Gastrocnemius medialis (tissue), 4 donors: ENCODE measurements around the gene TNNT1.

ENCODE experiments used
- POLR2A ChIP-seq, 2 donors: fragments of 450-650 bp; IDR thresholded peaks; one replicate each; pipeline ENCODE4 v1.6.1; 2017; ENCODE audit warnings: antibody characterized with exemption in 2 of 2, mild to moderate bottlenecking in 2 of 2, moderate library complexity in 2 of 2
- TF ChIP-seq, protein P1 (sequence below), 5 experiments: fragments of 450-650 bp in 3 of 5; fragments of 200-600 bp in 2 of 5; sonication (generic) in 2 of 5; IDR thresholded peaks in 4 of 5; conservative IDR thresholded peaks in 1 of 5; 1 replicate in 4 of 5; 2 replicates in 1 of 5; pipeline ENCODE4 v1.5.1; 2016 to 2019; ENCODE audit warnings: antibody characterized with exemption in 5 of 5, mild to moderate bottlenecking in 3 of 5, moderate library complexity in 3 of 5

DNA sequence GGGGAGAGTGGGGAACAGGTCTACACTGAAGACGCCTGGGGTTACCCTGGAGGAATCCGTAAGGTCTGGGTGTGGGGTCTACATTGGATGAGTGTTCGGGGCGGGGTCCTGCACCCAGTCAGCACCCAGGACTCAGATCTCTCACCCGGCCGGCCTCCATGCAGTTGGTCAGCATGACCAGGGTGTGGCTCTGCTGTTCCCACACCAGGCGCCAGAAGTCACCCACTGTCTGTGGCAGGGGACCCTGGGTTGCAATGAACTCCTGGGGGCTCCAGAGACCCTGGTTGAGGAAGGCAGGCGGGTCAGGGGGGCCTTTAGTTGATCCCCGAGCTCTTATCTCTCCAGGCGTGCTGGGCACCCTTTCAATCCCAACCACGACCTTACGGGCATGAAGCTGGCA, 37.1 kb upstream of the TNNT1 start:
- TF ChIP-seq, protein P1, sequence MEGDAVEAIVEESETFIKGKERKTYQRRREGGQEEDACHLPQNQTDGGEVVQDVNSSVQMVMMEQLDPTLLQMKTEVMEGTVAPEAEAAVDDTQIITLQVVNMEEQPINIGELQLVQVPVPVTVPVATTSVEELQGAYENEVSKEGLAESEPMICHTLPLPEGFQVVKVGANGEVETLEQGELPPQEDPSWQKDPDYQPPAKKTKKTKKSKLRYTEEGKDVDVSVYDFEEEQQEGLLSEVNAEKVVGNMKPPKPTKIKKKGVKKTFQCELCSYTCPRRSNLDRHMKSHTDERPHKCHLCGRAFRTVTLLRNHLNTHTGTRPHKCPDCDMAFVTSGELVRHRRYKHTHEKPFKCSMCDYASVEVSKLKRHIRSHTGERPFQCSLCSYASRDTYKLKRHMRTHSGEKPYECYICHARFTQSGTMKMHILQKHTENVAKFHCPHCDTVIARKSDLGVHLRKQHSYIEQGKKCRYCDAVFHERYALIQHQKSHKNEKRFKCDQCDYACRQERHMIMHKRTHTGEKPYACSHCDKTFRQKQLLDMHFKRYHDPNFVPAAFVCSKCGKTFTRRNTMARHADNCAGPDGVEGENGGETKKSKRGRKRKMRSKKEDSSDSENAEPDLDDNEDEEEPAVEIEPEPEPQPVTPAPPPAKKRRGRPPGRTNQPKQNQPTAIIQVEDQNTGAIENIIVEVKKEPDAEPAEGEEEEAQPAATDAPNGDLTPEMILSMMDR (IDR thresholded peaks at IDR 0.05 in 4 of 5, conservative IDR thresholded peaks at IDR 0.05 in 1 of 5), result no peak
- no peak for TF ChIP-seq POLR2A (IDR thresholded peaks at IDR 0.05)
